NCI-H146 treated with DMSO at 0.1 percent for 48 hours (cell line): ENCODE results near the gene NOXO1.
A peak's percentile ranks its signal among the peaks of the same experiment; 100 is the strongest.

Experiments
- DNase-seq: peaks from one replicate; lab custom pipeline; 2025; ENCODE audit not compliant: unreplicated experiment; lab: John Stamatoyannopoulos, UW

Gene NOXO1

DNA sequence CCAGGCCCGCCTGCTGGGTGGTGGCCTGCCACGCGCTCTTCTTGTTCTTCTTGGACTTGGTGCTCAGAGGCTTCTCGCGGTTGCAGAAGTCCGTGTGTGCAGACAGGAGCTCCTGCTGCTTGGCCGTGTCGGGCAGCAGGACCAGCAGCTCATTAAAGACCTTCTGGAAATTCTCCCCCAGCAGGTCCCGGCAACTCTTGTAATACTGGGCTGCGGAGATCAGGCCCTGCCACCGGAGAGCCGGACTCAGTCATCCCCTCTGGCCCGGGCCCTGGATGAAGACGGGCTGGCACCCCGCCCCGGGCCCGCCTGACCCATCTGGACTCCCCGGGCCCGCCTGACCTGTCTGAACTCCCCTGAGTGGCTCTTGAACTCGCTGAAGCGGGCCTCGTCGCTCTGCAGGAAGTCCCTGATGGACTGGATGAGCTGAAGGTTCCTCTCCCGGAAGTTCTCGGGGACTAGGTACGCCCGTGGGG lies 17.1 kb upstream of the NOXO1 start:
- DNase-seq = no peak

DNA sequence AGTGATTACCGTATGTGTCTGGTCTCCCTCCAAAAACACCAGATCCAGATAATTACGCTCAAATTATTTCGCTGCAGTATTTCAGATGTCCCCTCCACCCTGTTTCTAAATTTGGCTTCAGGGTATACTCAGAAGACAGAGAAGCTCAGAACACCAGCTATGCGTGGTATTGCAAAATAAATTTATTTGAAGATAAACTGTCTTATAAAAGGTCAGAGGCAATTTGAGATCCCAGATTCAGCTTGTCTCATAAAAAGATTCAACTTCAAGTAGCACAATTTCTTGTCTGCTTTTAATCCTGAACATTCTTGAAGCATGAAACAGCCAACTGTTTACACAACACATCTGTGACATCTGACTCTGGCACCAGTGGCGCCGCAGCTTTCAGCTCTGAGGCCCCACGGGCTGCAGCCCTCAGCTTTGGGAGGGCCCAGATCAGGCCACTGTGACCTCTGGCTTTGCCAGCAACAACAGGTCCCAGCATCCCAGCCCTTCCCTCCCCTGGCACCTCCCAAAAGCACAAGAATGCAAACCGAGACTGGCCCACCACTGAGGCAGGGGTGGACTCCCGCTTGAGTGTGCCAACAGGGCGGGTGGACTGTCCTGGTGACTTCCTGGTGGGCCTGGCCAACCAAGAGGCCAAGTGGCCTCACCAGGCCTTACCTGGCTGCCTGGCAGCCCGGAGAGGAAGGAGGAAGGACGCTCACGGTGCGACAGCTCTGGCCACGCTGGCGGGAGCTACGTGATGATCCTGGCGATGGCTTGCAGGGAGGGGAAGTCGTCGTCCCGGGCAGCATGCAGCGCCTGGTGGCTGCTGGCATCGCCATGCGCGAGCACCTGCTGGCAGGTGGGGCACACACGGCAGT lies 16.5 kb upstream of the NOXO1 start:
- DNase-seq = no peak

DNA sequence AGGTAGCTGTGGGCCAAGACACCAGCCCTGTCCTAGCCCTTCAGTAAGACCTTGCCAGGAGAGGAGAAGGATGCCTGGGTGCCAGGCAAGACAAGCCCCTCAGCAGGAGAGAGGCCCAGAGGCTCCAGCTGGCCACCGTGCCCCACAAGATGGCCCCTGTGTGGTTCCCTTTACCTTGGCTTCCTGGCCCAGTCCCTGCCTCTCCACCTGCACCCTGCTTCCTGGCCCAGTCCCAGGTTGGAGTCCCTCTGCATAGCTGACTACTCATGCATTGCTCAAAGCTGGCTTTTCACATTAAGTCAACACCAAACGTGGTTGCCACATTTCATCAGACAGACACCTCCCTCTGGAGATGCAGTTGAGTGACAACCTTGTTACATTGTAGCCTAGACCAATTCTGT lies 12.5 kb upstream of the NOXO1 start:
- DNase-seq = no peak

DNA sequence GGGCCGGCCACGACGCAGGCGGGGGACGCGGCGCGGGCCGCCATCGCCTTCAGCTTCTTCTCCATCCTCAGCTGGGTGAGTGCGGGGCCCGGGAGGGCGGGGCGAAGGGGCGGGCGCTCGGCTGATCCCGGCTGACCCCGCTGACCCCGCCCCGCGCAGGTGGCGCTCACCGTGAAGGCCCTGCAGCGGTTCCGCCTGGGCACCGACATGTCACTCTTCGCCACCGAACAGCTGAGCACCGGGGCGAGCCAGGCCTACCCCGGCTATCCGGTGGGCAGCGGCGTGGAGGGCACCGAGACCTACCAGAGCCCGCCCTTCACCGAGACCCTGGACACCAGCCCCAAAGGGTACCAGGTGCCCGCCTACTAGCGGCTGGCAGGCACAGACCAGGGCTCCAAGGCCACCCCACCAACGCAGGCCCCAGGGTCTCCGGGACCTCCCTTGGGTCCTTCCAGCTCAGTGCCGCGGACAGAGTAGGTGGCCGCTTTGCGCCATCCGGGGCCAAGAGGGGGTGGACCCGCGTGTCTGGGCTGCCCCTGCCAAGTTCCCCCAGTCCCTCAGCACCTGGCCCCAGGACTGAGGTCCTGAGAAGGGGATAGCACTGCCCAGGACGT lies 11.5 kb upstream of the NOXO1 start:
- DNase-seq = no peak

DNA sequence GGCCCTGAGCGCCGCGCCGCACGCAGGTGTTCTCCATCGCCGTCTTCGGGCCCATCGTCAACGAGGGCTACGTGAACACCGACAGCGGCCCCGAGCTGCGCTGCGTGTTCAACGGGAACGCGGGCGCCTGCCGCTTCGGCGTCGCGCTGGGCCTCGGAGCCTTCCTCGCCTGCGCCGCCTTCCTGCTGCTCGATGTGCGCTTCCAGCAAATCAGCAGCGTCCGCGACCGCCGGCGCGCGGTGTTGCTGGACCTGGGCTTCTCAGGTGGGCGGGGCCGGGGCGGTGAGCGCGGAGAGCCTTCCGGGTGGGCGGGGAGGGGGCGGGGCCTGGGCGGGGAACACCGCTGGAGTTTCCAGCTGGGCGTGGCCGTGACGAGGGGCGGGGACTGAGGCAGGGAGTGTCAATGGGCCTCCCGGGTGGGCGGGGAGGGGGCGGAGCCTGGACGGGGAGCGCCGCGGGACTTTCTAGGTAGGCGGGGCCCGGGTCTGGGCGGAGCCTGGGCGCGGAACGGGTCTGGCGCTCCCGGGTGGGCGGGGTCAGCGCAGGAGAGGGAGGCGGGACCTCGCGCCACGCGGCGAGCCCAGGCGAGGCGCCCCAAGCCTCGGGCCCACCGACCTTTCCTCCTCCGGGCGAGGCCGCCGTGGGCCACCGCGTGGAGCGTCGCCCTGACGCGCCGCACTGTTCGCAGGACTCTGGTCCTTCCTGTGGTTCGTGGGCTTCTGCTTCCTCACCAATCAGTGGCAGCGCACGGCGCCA lies 10.9 kb upstream of the NOXO1 start:
- no peak for DNase-seq

DNA sequence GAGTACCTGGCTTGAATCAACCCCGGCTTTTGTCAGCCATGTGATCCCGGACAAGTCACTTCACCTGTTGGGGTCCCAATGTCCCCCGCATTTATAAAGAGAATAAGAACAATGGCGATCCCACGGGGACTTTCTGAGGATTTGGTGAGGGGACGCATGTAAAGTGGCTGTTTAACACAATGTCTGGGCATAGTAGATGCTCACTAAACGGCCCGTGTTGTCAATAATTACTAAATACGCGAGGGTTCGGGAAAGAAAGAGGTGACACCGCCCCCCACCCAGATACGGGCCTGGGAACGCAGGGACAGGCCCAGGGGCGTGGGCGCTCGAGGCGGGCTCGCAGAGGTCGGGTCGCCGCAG lies 10.3 kb upstream of the NOXO1 start:
- no peak for DNase-seq

DNA sequence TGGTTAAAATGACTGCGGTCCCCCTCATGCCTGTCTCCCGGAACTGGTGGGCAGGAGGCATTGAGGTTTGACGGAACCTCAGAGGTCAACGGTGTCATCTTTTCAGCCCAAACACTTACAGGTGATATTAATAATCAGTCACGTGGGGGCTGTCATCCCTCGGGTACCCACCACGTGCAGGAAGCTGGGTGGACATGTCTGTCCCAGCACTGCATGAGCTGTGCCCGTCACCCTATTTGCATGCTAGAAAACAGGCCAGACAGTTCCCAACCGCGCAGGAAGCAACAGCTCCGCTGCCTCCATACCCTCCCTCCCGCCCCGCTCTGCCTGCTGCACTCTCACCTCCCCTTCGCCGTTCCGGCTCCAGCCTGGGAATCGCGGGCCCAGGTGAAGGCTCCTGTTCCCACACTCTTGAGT lies 9.9 kb upstream of the NOXO1 start:
- DNase-seq = no peak

DNA sequence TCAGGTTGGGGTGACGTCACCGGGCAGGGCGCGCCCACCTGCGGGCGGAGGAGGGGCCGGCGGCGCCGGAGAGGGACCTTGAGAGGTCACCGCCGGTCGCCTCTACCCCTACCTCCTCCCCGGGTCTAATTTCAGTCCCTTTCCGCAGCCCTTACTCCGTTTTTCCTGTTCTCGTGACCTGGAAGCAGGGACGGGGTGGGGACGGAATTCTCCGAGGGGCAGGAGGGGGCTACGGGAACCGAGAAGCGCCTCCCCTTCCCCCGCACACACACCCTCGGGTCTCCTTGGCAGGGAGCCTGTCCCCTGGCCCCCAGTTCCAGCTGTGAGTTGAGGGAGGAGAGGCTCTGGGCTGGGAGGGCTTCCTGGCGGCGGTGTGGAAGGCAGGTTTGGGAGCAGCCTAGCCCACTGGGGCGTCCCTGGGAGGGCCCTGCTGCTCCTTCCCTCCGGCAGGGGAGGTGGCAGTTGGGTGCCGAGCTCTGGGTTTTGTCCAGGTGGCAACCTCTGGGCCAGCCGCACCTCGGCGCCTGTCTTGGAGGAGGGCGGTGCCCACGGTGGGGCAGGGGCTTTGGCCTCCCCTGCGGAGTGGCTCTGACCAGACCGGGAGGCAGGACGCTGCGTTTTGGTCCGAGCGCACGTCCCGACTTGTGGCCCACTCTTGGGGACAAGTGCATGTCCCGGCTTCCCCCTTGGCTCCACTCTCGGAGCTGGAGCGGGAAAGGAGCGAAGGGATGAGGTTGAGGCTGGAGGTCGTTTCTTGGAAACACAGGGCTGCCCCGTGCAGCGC lies 9.3 kb upstream of the NOXO1 start:
- peak; percentile 39 for DNase-seq

DNA sequence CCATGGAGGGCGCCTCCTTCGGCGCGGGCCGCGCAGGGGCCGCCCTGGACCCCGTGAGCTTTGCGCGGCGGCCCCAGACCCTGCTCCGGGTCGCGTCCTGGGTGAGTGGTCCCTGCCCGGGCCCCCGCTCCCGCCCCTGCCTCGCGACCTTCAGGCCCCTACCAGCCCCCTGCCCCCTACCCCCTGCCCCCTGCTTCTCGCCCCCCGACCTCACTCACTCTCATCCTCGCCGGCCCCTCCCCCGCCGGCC lies 8.8 kb upstream of the NOXO1 start:
- DNase-seq = no peak

DNA sequence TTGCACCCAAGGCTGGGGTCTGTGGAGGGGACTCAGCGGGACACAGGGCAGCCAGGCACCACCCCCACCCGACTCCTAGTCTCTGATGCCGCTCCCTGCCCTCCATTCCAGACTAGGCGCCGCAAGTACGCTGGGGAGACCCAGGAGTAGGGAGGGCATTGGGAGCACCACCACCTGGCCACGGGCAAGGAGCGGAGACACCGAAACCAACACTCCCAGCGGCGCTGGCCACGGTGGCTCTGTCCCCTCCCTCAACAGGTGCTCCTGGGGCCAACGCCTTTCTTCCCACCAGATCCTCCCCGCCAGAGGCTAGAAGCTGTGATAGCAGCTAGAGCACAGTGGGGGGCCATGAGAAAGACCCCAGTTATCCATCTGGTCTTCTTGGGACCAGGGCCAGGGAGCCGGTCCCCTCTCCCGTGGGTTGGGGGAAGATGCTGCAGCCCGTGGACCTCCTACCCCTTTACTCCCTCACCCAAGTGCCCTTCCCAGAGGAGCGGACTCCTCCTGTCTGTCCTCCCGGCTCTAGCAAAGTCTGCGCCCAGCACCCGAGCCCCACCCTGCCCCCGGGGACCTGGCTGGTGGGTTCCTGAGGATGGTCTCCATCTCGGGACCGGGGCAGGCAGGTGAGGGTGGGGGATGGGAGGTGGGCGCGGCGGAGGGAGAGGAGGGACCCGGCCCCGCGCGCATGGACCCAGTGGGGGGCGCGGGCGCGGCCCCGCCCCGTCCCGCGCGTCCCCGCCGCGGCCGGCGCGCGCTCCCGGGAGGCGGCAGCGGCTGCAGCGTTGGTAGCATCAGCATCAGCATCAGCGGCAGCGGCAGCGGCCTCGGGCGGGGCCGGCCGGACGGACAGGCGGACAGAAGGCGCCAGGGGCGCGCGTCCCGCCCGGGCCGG lies 8.2 kb upstream of the NOXO1 start, which contains the start of gene SYNGR3:
Gene SYNGR3 (plus strand): TSS at position 762 of the 892 bp plus-strand sequence. CDS start 133 bp downstream, outside the sequence.
- DNase-seq = peak; percentile 46

DNA sequence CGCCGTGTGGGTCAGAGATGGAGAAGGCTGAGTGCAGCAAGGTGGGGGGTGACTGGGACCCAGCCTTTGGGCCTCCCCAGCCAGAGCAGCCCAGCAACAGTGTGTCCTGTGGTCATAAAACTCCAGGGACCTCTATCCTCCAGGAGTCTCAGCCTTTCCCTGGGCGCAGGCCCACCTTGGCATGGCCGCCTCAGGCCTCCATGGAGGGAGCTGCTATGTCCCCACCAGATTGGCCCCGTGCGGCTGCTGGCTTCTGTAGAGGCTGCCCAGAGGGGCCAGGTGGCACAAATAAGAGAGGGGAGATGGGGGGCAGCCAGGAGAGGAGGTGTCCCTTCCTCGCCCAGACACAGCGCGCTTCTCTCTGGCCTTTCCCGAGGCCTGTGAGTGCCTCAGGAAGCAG lies 5.9 kb upstream of the NOXO1 start:
- no peak for DNase-seq

DNA sequence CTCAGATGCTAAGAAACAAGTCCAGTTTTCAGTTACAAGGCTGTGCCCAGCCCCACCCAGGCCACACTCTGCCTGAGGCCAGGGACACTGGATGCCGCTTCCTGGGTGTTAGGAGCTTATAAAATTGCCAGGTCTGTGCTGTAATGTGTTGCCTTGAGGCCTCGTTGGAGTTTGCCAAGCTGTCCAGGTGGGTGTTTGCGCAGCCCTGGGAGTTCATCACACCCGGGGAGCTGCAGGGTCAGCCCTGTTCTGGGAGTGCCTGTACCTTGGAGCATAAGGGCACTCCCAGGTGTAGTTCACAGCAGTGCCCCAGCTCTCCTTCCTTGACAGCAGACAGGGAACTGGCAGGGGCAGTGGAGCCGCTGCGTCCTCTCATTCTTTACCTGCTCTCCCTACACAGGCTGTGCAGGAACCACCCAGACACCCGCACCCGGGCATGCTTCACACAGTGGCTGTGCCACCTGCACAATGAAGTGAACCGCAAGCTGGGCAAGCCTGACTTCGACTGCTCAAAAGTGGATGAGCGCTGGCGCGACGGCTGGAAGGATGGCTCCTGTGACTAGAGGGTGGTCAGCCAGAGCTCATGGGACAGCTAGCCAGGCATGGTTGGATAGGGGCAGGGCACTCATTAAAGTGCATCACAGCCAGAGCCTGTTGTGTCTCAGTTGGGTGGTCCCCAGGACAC lies 4.3 kb upstream of the NOXO1 start:
- no peak for DNase-seq

DNA sequence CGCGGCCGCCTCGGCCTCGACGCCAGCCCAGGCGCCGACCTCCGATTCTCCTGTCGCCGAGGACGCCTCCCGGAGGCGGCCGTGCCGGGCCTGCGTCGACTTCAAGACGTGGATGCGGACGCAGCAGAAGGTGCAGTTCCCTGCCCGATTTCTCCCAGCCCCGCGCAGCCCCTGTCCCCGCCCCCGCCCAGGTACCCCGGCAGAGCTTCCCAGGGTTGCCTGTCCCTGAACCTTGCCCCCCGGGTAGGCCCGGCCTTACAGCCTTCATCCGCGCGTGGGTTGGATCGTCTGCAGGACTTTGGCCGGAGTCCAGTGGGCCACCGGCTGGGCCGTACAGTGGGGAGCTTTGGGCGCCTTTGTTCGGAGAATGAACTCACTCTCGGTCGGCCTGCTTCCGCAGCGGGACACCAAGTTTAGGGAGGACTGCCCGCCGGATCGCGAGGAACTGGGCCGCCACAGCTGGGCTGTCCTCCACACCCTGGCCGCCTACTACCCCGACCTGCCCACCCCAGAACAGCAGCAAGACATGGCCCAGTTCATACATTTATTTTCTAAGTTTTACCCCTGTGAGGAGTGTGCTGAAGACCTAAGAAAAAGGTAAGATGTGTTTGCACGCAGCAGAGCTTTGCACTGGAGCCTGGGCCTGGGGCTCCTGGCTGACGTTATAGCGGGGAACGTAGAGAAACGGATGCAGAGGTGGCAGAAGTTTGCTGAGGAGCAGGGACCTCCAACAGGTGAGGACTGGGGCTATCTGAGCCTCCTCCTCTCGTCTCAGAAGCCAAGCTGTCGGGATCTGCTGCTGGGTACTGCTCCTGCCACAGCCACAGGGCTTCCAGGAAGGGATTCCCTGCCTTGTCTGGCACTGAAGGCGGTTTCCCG lies 3.3 kb upstream of the NOXO1 start:
- DNase-seq = no peak

DNA sequence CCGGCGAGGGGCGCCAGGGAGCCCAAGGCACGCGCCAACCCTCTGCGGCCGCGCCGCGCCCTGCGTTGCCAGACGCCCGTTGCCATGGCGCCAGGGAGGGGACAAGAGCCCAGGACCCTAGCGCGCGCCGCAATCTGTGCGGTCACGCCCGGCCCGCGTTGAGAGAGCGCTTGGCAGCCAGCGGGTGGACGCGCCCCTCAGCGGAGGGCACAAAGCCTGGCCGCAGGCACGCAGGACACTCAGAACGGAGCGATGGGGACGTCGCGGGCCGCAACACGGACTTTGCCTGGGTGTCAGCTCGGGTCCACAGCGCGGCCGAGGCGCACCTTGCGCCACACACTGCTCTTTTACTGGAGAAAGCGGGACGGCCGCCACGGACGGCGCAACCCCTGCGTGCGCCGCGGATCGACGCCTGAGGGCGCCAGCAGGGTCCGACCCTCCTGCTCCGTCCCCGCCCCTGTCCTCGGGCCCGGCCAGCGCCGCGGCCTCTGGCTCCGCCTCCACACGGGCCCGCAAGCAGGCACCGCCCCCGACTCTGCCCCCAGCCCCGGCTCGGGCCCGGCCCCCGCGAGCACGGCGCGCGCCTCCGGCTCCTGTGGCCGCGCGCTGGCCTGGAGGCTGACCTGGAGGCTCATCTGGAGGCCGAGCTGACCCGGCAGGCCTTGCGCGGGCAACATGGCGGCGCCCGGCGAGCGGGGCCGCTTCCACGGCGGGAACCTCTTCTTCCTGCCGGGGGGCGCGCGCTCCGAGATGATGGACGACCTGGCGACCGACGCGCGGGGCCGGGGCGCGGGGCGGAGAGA lies 2.5 kb upstream of the NOXO1 start, which contains the start of gene GFER:
Gene GFER (plus strand): TSS at position 650 of the 803 bp plus-strand sequence. CDS start 26 bp downstream, at position 676.
- peak; percentile 83 for DNase-seq

DNA sequence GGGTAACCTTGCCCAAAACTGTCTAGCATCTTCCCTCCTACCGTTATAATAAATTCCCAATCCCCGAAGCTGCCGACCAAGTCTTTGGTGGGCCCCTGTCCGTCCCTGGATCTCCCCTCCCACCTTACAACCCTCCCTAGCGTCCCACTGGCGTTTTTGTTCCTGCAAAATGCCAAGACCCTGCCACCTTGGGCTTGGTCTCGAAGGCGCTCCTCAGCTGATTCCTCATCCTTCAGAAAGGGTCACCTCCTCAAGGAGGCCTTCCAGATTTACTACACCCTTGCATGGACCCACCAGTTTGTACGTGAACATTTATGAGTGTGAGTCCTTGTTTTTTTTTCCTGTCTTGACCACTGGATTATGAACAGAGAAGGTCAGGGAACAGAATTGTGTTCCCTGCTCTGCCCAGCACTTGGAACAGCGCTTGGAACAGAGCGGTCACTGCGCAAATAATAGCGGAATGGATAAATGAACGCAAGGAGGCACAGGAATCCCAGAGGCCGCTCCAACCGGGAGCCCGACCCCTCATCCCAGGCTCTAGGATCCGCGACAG lies 1.8 kb upstream of the NOXO1 start:
- no peak for DNase-seq

DNA sequence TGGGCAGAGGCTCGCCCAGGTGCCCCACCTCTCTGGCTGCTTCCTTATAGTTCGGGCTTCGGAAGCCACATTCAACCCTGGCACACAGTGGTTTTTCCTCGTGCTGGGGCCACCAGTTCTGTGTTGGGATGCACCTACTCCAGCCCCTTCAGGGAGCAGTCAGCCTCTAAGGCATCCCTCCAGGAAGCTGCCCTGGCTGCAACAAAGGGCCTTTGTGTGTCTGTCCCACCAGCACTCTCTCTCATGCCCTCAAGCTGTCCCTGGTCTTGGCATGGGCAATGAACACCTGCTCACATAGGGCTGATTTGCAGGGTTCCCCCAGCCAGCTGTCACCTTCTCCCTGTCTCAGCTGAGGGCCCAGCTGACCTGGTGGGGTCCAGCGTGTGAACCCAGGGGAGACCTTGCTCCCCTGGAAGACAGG lies 754 bp upstream of the NOXO1 start:
- DNase-seq = no peak

DNA sequence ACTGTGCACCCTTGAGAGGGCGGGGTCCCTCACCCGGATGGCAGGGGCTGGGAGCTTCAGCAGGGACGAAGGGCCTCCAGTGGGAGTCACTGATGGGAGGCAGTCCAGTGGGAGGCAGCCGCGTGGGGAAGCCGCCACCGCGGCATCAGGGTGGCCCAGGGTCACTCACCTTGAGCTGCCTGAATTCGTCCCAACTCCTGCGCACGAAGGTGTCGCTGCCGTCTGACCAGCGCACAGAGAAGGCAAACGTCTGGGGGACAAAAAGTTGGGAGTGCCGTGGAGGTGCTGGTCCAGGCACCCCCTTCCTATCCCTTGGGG lies 540 bp downstream of the NOXO1 start:
- DNase-seq = no peak
